Keratinocyte (primary cell): ENCODE measurements around the gene FHDC1. TPM values are rescaled to one million over a fixed set of nuclear protein-coding genes. Genes with fewer than 3 reads are reported as not detected.

Source experiments
- DNase-seq: peaks from one replicate; pipeline ENCODE4 v3.0.0-alpha.2; 2011; ENCODE audit warnings: low read depth, missing footprints, low spot score
- FAIRE-seq: peaks from 2 replicates; lab custom pipeline; 2011; peaks lifted over from hg19 to GRCh38; lab: Jason Lieb, UNC
- H2AFZ ChIP-seq: 2 replicates; pipeline ENCODE4 v1.6.0; 2012; ENCODE audit warnings: low read length, control low read depth, inconsistent platforms; ENCODE audit not compliant: control insufficient read depth
- H3K27ac ChIP-seq: 2 replicates; pipeline ENCODE4 v1.5.1; 2011; ENCODE audit warnings: low read length; ENCODE audit not compliant: control insufficient read depth, insufficient read depth
- H3K27me3 ChIP-seq: 3 replicates; pipeline ENCODE4 v1.6.0; 2011; ENCODE audit warnings: low read length; ENCODE audit not compliant: control insufficient read depth, insufficient read depth; ENCODE audit errors: extremely low read depth
- H3K36me3 ChIP-seq, 2 experiments: 2 replicates in 1 of 2; 3 replicates in 1 of 2; pipeline ENCODE4 v1.5.1; 2011; ENCODE audit warnings: low read length in 2 of 2, mild to moderate bottlenecking in 1 of 2; ENCODE audit not compliant: control insufficient read depth in 2 of 2, insufficient read depth in 2 of 2; ENCODE audit errors: extremely low read depth in 1 of 2
- H3K4me1 ChIP-seq: 3 replicates; pipeline ENCODE4 v1.5.1; 2011; ENCODE audit warnings: low read length; ENCODE audit not compliant: control insufficient read depth, insufficient read depth; ENCODE audit errors: extremely low read depth
- H3K4me2 ChIP-seq: 3 replicates; pipeline ENCODE4 v1.6.0; 2011; ENCODE audit warnings: low read depth, low read length; ENCODE audit not compliant: control insufficient read depth, insufficient read depth; ENCODE audit errors: extremely low read depth
- H3K4me3 ChIP-seq, 3 experiments: fragments of 200-600 bp in 1 of 3; sonication (generic) in 1 of 3; 2 replicates in 2 of 3; 3 replicates in 1 of 3; pipeline ENCODE4 v1.5.1; 2011 to 2016; ENCODE audit warnings: low read length in 3 of 3, mild to moderate bottlenecking in 3 of 3, control low read depth in 2 of 3, inconsistent platforms in 1 of 3, low read depth in 1 of 3, mixed read lengths in 1 of 3, mixed run types in 1 of 3, moderate library complexity in 1 of 3; ENCODE audit not compliant: control insufficient read depth in 2 of 3, insufficient read depth in 2 of 3; ENCODE audit errors: extremely low read depth in 1 of 3
- H3K79me2 ChIP-seq: 2 replicates; pipeline ENCODE4 v1.6.0; 2012; ENCODE audit warnings: low read length; ENCODE audit not compliant: control insufficient read depth, insufficient read depth
- H3K9ac ChIP-seq: 3 replicates; pipeline ENCODE4 v1.6.0; 2011; ENCODE audit warnings: low read length; ENCODE audit not compliant: control insufficient read depth, insufficient read depth; ENCODE audit errors: extremely low read depth
- H3K9me1 ChIP-seq: 3 replicates; pipeline ENCODE4 v1.6.0; 2011; ENCODE audit warnings: low read length; ENCODE audit not compliant: control insufficient read depth, insufficient read depth; ENCODE audit errors: extremely low read depth
- H3K9me3 ChIP-seq: 2 replicates; pipeline ENCODE4 v1.5.1; 2012; ENCODE audit warnings: low read depth, low read length; ENCODE audit not compliant: control insufficient read depth
- H4K20me1 ChIP-seq: 3 replicates; pipeline ENCODE4 v1.6.0; 2011; ENCODE audit warnings: low read length; ENCODE audit not compliant: control insufficient read depth, insufficient read depth; ENCODE audit errors: extremely low read depth
- EZH2 ChIP-seq: IDR thresholded peaks from one replicate; pipeline ENCODE4 v1.6.1; 2012; ENCODE audit warnings: inconsistent platforms, mild to moderate bottlenecking, low read length, moderate library complexity
- dilution Hi-C: fragments of 300-500 bp; cut with MboI; formaldehyde crosslinking; loops from one replicate; pipeline ENCODE4 v1.7.0; 2020; ENCODE audit warnings: low sequenced_read_pairs; ENCODE audit not compliant: extremely low pct_ligation_motif_present
- polyA plus RNA-seq, 5 experiments: library from polyadenylated mRNA; depleted of rRNA in 3 of 5; stranded (reverse) in 3 of 5; stranded (forward) in 1 of 5; unstranded in 1 of 5; fragments of >200 nt; gene quantifications; 1 replicate in 1 of 5; 2 replicates in 3 of 5; 3 replicates in 1 of 5; pipeline versions ENCODE4 v1.2.1 to v1.2.3, GENCODE V29; 2011 to 2012; ENCODE audit warnings: missing spikeins in 2 of 5, low read depth in 1 of 5, low replicate concordance in 1 of 5
- TF ChIP-seq, protein P1 (sequence below), 3 experiments: IDR thresholded peaks in 1 of 3; conservative IDR thresholded peaks in 1 of 3; optimal IDR thresholded peaks in 1 of 3; 2 replicates in 2 of 3; 3 replicates in 1 of 3; pipeline versions ENCODE3 to v1.5.1; 2011; ENCODE audit warnings: low read length in 3 of 3, mild to moderate bottlenecking in 3 of 3, moderate library complexity in 2 of 3, control low read depth in 1 of 3, inconsistent platforms in 1 of 3; ENCODE audit not compliant: insufficient read depth in 2 of 3; ENCODE audit errors: extremely low read depth in 1 of 3

FHDC1 gene
- polyA plus RNA-seq, 1 donor (not counting 4 experiments of a cell fraction or from before 2014, with no cell fraction given): 1.6 TPM

DNA sequence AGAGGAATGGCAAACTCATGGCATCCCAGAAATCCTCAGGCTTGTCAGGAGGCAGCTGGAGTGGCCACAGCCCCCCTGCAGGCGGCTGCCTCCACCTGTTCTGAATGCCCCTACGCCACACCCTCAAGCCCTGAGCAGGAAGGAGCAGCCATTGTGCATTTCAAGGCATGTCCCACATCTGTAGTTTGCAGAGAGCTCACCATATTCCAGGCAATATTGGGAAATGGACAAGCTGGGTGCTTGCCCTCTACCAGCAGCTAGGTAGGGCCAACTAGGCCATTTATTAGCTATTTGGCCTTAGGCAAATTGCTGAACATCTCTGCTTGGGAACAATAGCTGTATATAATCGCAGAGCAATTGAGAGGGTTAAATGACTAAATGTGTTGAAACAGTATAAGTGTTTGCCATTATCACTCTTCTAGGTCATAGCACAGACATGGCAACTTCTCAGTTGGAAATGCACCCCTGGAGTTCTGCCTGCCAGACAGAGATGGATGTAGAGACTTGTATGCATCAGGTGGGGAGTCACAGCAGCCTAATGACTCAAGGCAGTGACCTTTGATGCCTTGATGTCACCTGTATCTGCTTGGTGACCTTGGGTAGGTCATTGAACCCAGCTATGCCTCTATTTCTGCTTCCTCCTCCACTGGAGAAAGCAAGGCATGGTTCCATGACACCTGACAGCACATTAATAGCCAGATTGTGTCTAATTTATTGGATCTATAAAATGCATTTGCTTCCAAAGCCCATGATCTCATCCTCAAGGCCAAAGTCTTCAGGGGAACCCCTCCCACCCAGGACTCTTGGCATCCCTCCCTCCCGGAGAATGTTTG, 52.8 kb downstream of the FHDC1 start:
- TF ChIP-seq, protein P1, sequence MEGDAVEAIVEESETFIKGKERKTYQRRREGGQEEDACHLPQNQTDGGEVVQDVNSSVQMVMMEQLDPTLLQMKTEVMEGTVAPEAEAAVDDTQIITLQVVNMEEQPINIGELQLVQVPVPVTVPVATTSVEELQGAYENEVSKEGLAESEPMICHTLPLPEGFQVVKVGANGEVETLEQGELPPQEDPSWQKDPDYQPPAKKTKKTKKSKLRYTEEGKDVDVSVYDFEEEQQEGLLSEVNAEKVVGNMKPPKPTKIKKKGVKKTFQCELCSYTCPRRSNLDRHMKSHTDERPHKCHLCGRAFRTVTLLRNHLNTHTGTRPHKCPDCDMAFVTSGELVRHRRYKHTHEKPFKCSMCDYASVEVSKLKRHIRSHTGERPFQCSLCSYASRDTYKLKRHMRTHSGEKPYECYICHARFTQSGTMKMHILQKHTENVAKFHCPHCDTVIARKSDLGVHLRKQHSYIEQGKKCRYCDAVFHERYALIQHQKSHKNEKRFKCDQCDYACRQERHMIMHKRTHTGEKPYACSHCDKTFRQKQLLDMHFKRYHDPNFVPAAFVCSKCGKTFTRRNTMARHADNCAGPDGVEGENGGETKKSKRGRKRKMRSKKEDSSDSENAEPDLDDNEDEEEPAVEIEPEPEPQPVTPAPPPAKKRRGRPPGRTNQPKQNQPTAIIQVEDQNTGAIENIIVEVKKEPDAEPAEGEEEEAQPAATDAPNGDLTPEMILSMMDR (optimal IDR thresholded peaks at IDR 0.05 in 1 of 3, IDR thresholded peaks at IDR 0.05 in 1 of 3, conservative IDR thresholded peaks at IDR 0.05 in 1 of 3; ENCODE audit: extremely low read depth in 1 of 3, insufficient read depth in 2 of 3, low read length in 3 of 3): no peak
- no peak for TF ChIP-seq EZH2

DNA sequence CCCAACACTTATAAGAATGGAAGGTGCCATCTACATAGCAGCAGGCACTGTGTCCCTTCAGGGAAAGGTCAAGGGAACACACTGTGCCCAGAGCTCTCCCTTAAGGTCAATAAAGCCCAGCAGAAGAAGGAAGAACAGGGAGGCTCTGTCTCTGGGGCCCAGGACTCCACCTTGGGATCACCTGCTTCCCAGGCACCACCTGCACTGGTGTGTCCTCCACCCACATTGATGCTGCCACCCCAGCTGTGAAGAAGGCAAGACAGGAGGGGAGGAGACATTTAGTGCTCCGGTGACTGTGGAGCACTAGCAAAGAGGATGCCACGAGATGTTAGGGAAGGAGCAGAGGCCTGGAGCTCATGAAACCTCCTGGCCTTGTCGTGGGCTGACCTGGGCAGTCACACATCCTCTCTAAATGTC, 53.4 kb downstream of the FHDC1 start:
- DNase-seq (no peak), FAIRE-seq (no peak)
- peaks cover 15% of the 10 kb centered on the region for H3K4me1 ChIP-seq
- H3K36me3 ChIP-seq: no peaks in the 10 kb centered on the region
- H3K4me3 ChIP-seq: no peak overlapping the region
- H3K9ac ChIP-seq: no peak overlapping the region
- no peaks in the 10 kb centered on the region for H3K9me1 ChIP-seq
- no peaks in the 10 kb centered on the region for H3K27me3 ChIP-seq
- H2AFZ ChIP-seq: no peak overlapping the region
- no peaks in the 10 kb centered on the region for H3K9me3 ChIP-seq
- dilution Hi-C loops: no loop called here
- TF ChIP-seq EZH2: no peak
- TF ChIP-seq, protein P1 (optimal IDR thresholded peaks at IDR 0.05 in 1 of 3, IDR thresholded peaks at IDR 0.05 in 1 of 3, conservative IDR thresholded peaks at IDR 0.05 in 1 of 3; ENCODE audit: extremely low read depth in 1 of 3, insufficient read depth in 2 of 3, low read length in 3 of 3): no peak
- H3K79me2 ChIP-seq: no peaks in the 10 kb centered on the region
- H3K4me2 ChIP-seq: no peak overlapping the region
- no peaks in the 10 kb centered on the region for H4K20me1 ChIP-seq
- no peak overlapping the region for H3K27ac ChIP-seq

More for the DNA sequence above, 52.8 kb downstream of the FHDC1 start:
- DNase-seq: no peak
- H3K27ac ChIP-seq: no peak overlapping the region
- dilution Hi-C loops: no loop called here
- H3K9ac ChIP-seq: no peak overlapping the region
- H3K36me3 ChIP-seq: no peaks in the 10 kb centered on the region
- H3K79me2 ChIP-seq: no peaks in the 10 kb centered on the region
- H3K27me3 ChIP-seq: no peaks in the 10 kb centered on the region
- no peak overlapping the region for H2AFZ ChIP-seq
- H3K4me3 ChIP-seq: no peak overlapping the region
- no peaks in the 10 kb centered on the region for H3K9me1 ChIP-seq
- no peaks in the 10 kb centered on the region for H4K20me1 ChIP-seq
- H3K9me3 ChIP-seq: no peaks in the 10 kb centered on the region
- no peak overlapping the region for H3K4me2 ChIP-seq
- FAIRE-seq: no peak
- H3K4me1 ChIP-seq: peaks cover 20% of the 10 kb centered on the region
